Heart left ventricle (tissue), 16 donors: ENCODE results near the gene TTC23L. TPM values are rescaled to one million over a fixed set of nuclear protein-coding genes. Genes with fewer than 3 reads are reported as not detected.
"Not testable (repeated sequence)": the region's sequence is repeated elsewhere in the genome, so short reads cannot be mapped to it uniquely, and the experiment has no call there.

ENCODE experiments used
- ATAC-seq, 4 donors: fragments of 200-7000 bp; cut with Tn5 transposase; one replicate each; pipeline ENCODE4 v1.9.1; 2020 to 2022; ENCODE audit warnings: moderate library complexity in 4 of 4, mild to moderate bottlenecking in 3 of 4, moderate number of reproducible peaks in 1 of 4
- DNase-seq, 5 donors: peaks; one replicate each; pipeline ENCODE4 v3.0.0-alpha.2; 2020
- H3K27ac ChIP-seq, 12 donors: fragments of 200-600 bp; sonication (generic) in 4 of 12; one replicate each; pipeline versions ENCODE4 v1.5.0 to v1.8.0; 2016 to 2022; ENCODE audit warnings: mild to moderate bottlenecking in 2 of 12
- H3K27me3 ChIP-seq, 9 donors: fragments of 200-600 bp; sonication (generic) in 2 of 9; one replicate each; pipeline versions ENCODE4 v1.5.1 to v1.8.0; 2016 to 2022; ENCODE audit warnings: mild to moderate bottlenecking in 3 of 9
- H3K36me3 ChIP-seq, 9 donors: fragments of 200-600 bp; sonication (generic) in 2 of 9; one replicate each; pipeline versions ENCODE4 v1.5.0 to v1.8.0; 2018 to 2022; ENCODE audit warnings: mild to moderate bottlenecking in 2 of 9
- H3K4me1 ChIP-seq, 12 donors: fragments of 200-600 bp; sonication (generic) in 4 of 12; one replicate each; pipeline versions ENCODE4 v1.5.0 to v1.8.0; 2016 to 2022; ENCODE audit warnings: mild to moderate bottlenecking in 3 of 12
- H3K4me3 ChIP-seq, 12 donors: fragments of 200-600 bp; sonication (generic) in 4 of 12; one replicate each; pipeline versions ENCODE4 v1.5.0 to v1.8.0; 2017 to 2022; ENCODE audit warnings: mild to moderate bottlenecking in 9 of 12, moderate library complexity in 4 of 12
- H3K9me3 ChIP-seq, 12 donors: fragments of 200-600 bp; sonication (generic) in 4 of 12; one replicate each; pipeline versions ENCODE4 v1.5.0 to v1.8.0; 2016 to 2022; ENCODE audit warnings: mild to moderate bottlenecking in 1 of 12
- CTCF ChIP-seq, 12 donors: fragments of 200-600 bp; sonication (generic) in 4 of 12; IDR thresholded peaks; one replicate each; pipeline versions ENCODE4 v1.5.0 to v1.8.0; 2018 to 2022; ENCODE audit warnings: antibody characterized with exemption in 12 of 12, mild to moderate bottlenecking in 5 of 12
- POLR2A ChIP-seq, 2 donors: fragments of 450-650 bp; IDR thresholded peaks; one replicate each; pipeline ENCODE4 v1.6.1; 2017; ENCODE audit warnings: antibody characterized with exemption in 2 of 2, mild to moderate bottlenecking in 2 of 2, moderate library complexity in 2 of 2
- WGBS, 4 donors: extraction: QIAGEN DNeasy Blood & Tissue Kit in 2 of 4; methylation state at CpG; one replicate each; pipeline versions ENCODE4 v1.1.5 to v1.1.7; 2013 to 2018; 5-methylcytosine and 5-hydroxymethylcytosine counted together
- intact Hi-C, 10 donors: fragments of 100-400 bp; cut with DNase I; formaldehyde crosslinking; loops; one replicate each; pipeline versions ENCODE4 v1.11.1 to v1.14.2; 2022
- polyA plus RNA-seq, 2 donors: library from polyadenylated mRNA; stranded (reverse); fragments of 200-250 nt; gene quantifications; one replicate each; pipeline ENCODE4 v1.2.3, GENCODE V29; 2013
- total RNA-seq, 9 donors: library from RNA; depleted of rRNA in 2 of 9; stranded (reverse); fragments of >200 nt in 2 of 9; fragmentation: NEBNext Ultra II Directional in 3 of 9; extraction: Animal tissue kit (Norgen Biotek cat#: 25700) in 3 of 9; gene quantifications; one replicate each; pipeline versions ENCODE4 v1.1.0 to v1.2.4, GENCODE V29; 2016 to 2023
- donor health status: ischemic (EF 13 %, LVEDD 7.1; RV severe dilation, severe dysfunction).
- donor health status: healthy with polysubstance abuse.
- donor health status: DM: no; HTN: yes; CAD: no.
- donor health status: DM: no; HTN: no; CAD: no.
- donor health status: ischemic (EF 25% LVEDD 6.9; RV normal size, moderate dysfunction).
- donor health status: ischemic (EF 25% LVEDD 5.7; RV mildly dilated, moderate dysfunction).
- donor health status: healthy.
- donor health status: DM: yes; HTN: yes; CAD: no.
- donor health status: ischemic (EF 35%, LVEDD 5.7; RV mildly dilated, moderate dysfunction).
- donor health status: nonischemic (EF 11% LVEDD 7.7; RV severe dilation, severe dysfunction).
- donor health status: DM: yes; HTN: yes; CAD: no.
- donor health status: PGD.
- donor health status: ischemic (EF 29% LVEDD 5.4; RV normal size, mild dysfunction).
- donor health status: nonischemic (EF 23%, LVEDD 6.1; RV moderate dilation, normal function).

TTC23L gene
- total and polyA plus RNA-seq, 11 donors: 0.06 to 0.69 TPM; not detected in 9

GRCh38 chr5:34826347-34826746 lies 12.6 kb upstream of the TTC23L start:
- 54 to 72% (median 64%) methylated on average over 6 of the region's 6 CpGs for WGBS, 4 donors
- TF ChIP-seq POLR2A (IDR thresholded peaks at IDR 0.05) (no peak), CTCF (IDR thresholded peaks at IDR 0.05) (no peak)

GRCh38 chr5:34827588-34828506 lies 11.1 kb upstream of the TTC23L start:
- DNase-seq: no peak
- WGBS, 4 donors: 92 to 96% (median 93%) methylated on average over 6 of the region's 6 CpGs
- intact Hi-C loops: no loop called here
- H3K27ac ChIP-seq: no peak overlapping the region
- H3K27me3 ChIP-seq: no peaks in the 10 kb centered on the region
- peaks cover 0 to 73% (median 29%) of the 10 kb centered on the region in 9 donors for H3K36me3 ChIP-seq
- H3K4me1 ChIP-seq: peaks cover 0 to 23% (median 0%) of the 10 kb centered on the region in 12 donors
- no peak for TF ChIP-seq CTCF (IDR thresholded peaks at IDR 0.05)
- TF ChIP-seq POLR2A (IDR thresholded peaks at IDR 0.05): no peak
- no peaks in the 10 kb centered on the region for H3K9me3 ChIP-seq
- ATAC-seq: no peak
- no peak overlapping the region for H3K4me3 ChIP-seq

More at GRCh38 chr5:34826347-34826746, 12.6 kb upstream of the TTC23L start:
- H3K4me3 ChIP-seq: no peak overlapping the region
- H3K27me3 ChIP-seq: no peaks in the 10 kb centered on the region
- H3K4me1 ChIP-seq: peaks cover 0 to 11% (median 0%) of the 10 kb centered on the region in 12 donors
- peak in 2 of 4 donors; percentile 9 to 22 for ATAC-seq
- intact Hi-C loops: no loop called here
- H3K36me3 ChIP-seq: peaks cover 0 to 78% (median 29%) of the 10 kb centered on the region in 9 donors
- no peak overlapping the region for H3K27ac ChIP-seq
- DNase-seq: peak in 2 of 5 donors; percentile 21 to 33
- H3K9me3 ChIP-seq: no peaks in the 10 kb centered on the region

- Histone ChIP-seq H3K27ac (peak overlapping the region in 2 of 12 donors; percentile 17 to 29), H3K4me1 (peaks cover 0 to 28% (median 0%) of the 10 kb centered on the region in 12 donors), H3K36me3 (peaks cover 0 to 45% (median 17%) of the 10 kb centered on the region in 9 donors)
- 72 to 88% (median 79%) methylated on average over 7 of the region's 7 CpGs for WGBS, 4 donors
- peak in 1 of 4 donors; percentile 18 for ATAC-seq
- intact Hi-C loops: loop anchor here in 2 of 10 donors (10.0 kb wide), 2 partner anchors 64 to 176 kb away; partner anchors contain the start of gene RAI14 (in 1 of the 2)
- not testable (repeated sequence) for DNase-seq, H3K4me3 ChIP-seq, H3K27me3 ChIP-seq, H3K9me3 ChIP-seq
Observed at GRCh38 chr5:34830827-34831226, 8.1 kb upstream of the TTC23L start.

GRCh38 chr5:34831303-34831702 lies 7.7 kb upstream of the TTC23L start:
- DNase-seq: no peak
- peaks cover 0 to 42% (median 15%) of the 10 kb centered on the region in 9 donors for H3K36me3 ChIP-seq
- TF ChIP-seq POLR2A (IDR thresholded peaks at IDR 0.05) (no peak), CTCF (IDR thresholded peaks at IDR 0.05) (no peak)
- no peaks in the 10 kb centered on the region for H3K27me3 ChIP-seq
- no peaks in the 10 kb centered on the region for H3K9me3 ChIP-seq
- H3K4me1 ChIP-seq: peaks cover 0 to 28% (median 0%) of the 10 kb centered on the region in 12 donors
- H3K4me3 ChIP-seq: no peak overlapping the region
- intact Hi-C loops: loop anchor here in 2 of 10 donors (10.0 kb wide), 2 partner anchors 63 to 177 kb away; partner anchors contain the start of gene RAI14 (in 1 of the 2)
- peak overlapping the region in 2 of 12 donors; percentile 17 for H3K27ac ChIP-seq
- ATAC-seq: no peak
